ENCODE results near the gene SCEL. TPM values are rescaled to one million over a fixed set of nuclear protein-coding genes. Genes with fewer than 3 reads are reported as not detected.
A peak's percentile ranks its signal among the peaks of the same experiment; 100 is the strongest.

Gene SCEL
- total and polyA plus RNA-seq, 12 donors: 0.07 to 7.7 (median 0.31) TPM; not detected in 7

GRCh38 chr13:77521194-77521593, 14.3 kb upstream of the SCEL start:
- Histone ChIP-seq H3K27ac (no peak overlapping the region), H3K4me1 (replicated peaks in 1 of 2) (no peaks in the 10 kb centered on the region), H3K9me3 (replicated peaks in 1 of 3) (no peaks in the 10 kb centered on the region), H3K27me3 (no peaks in the 10 kb centered on the region), H3K4me3 (no peak overlapping the region), H3K36me3 (replicated peaks in 1 of 2) (no peaks in the 10 kb centered on the region)
- WGBS, 4 donors: 55 to 72% (median 62%) methylated on average over 2 of the region's 2 CpGs
- intact Hi-C loops (cut with DNase I): no loop called here
- TF ChIP-seq POLR2A (IDR thresholded peaks at IDR 0.05) (no peak), CTCF (IDR thresholded peaks at IDR 0.05) (no peak)
- no peak for DNase-seq

- DNase-seq: peak in 1 of 7 donors; percentile 16
- Histone ChIP-seq H3K4me3 (no peak overlapping the region), H3K9me3 (replicated peaks in 1 of 3) (no peaks in the 10 kb centered on the region), H3K4me1 (replicated peaks in 1 of 2) (no peaks in the 10 kb centered on the region), H3K27me3 (no peaks in the 10 kb centered on the region), H3K27ac (no peak overlapping the region), H3K36me3 (replicated peaks in 1 of 2) (no peaks in the 10 kb centered on the region)
- WGBS, 4 donors: 45 to 60% (median 59%) methylated on average over 3 of the region's 3 CpGs
- TF ChIP-seq POLR2A (IDR thresholded peaks at IDR 0.05) (no peak), CTCF (IDR thresholded peaks at IDR 0.05) (no peak)
- intact Hi-C loops (cut with DNase I): no loop called here
Observed at GRCh38 chr13:77521595-77522367, 13.7 kb upstream of the SCEL start.

- TF ChIP-seq POLR2A (IDR thresholded peaks at IDR 0.05) (no peak), CTCF (IDR thresholded peaks at IDR 0.05) (no peak)
- no peaks in the 10 kb centered on the region for H3K4me1 ChIP-seq (replicated peaks in 1 of 2)
- no peak overlapping the region for H3K4me3 ChIP-seq
- H3K36me3 ChIP-seq (replicated peaks in 1 of 2): no peaks in the 10 kb centered on the region
- intact Hi-C loops (cut with DNase I): no loop called here
- no peak overlapping the region for H3K27ac ChIP-seq
- WGBS, 4 donors: 90 to 98% (median 94%) methylated on average over 3 of the region's 3 CpGs
- H3K27me3 ChIP-seq: no peaks in the 10 kb centered on the region
- H3K9me3 ChIP-seq (replicated peaks in 1 of 3): no peaks in the 10 kb centered on the region
- DNase-seq: no peak
Observed at GRCh38 chr13:77522444-77522843, 13.1 kb upstream of the SCEL start.

GRCh38 chr13:77523386-77523785, 12.1 kb upstream of the SCEL start:
- no peak for DNase-seq
- Histone ChIP-seq H3K4me3 (no peak overlapping the region), H3K9me3 (replicated peaks in 1 of 3) (no peaks in the 10 kb centered on the region), H3K4me1 (replicated peaks in 1 of 2) (no peaks in the 10 kb centered on the region), H3K27me3 (no peaks in the 10 kb centered on the region), H3K27ac (no peak overlapping the region), H3K36me3 (replicated peaks in 1 of 2) (no peaks in the 10 kb centered on the region)
- intact Hi-C loops (cut with DNase I): no loop called here
- WGBS, 4 donors: 89 to 96% (median 93%) methylated on average over 4 of the region's 4 CpGs
- no peak for TF ChIP-seq POLR2A (IDR thresholded peaks at IDR 0.05)

Measured in adrenal gland (tissue), 12 donors.